Activated naive CD4-positive, alpha-beta T cell treated with anti-CD3 and anti-CD28 coated beads, Interleukin-2, amount 50 U/mL, for 72 hours (primary cell): ENCODE measurements around the gene CORIN. TPM values are rescaled to one million over a fixed set of nuclear protein-coding genes. Genes with fewer than 3 reads are reported as not detected.

ENCODE experiments used
- ATAC-seq, 2 donors: fragments of 150-1000 bp; cut with Tn5 transposase; 2 replicates each; pipeline ENCODE4 v1.10.0; 2021; ENCODE audit warnings: mild to moderate bottlenecking in 2 of 2, moderate library complexity in 2 of 2
- DNase-seq, 2 donors: peaks; one replicate each; pipeline ENCODE4 v3.0.0; 2021 to 2022; ENCODE audit warnings: low spot score in 2 of 2
- H3K27ac Mint-ChIP-seq, 2 donors: one replicate each; pipeline ENCODE4 v1.8.0; 2022; ENCODE audit warnings: mild to moderate bottlenecking in 2 of 2, mixed read lengths in 2 of 2
- H3K36me3 Mint-ChIP-seq, 2 donors: one replicate each; pipeline ENCODE4 v1.8.0; 2022; ENCODE audit warnings: mixed read lengths in 2 of 2
- H3K9me3 Mint-ChIP-seq, 2 donors: one replicate each; pipeline ENCODE4 v1.8.0; 2022; ENCODE audit warnings: mixed read lengths in 2 of 2
- total RNA-seq, 2 donors: library from RNA; stranded (reverse); gene quantifications; one replicate each; pipeline ENCODE4 v1.2.3, GENCODE V29; 2022

CORIN gene
- total RNA-seq, 2 donors from 2014 or later, result 0.05 to 0.21 TPM

DNA sequence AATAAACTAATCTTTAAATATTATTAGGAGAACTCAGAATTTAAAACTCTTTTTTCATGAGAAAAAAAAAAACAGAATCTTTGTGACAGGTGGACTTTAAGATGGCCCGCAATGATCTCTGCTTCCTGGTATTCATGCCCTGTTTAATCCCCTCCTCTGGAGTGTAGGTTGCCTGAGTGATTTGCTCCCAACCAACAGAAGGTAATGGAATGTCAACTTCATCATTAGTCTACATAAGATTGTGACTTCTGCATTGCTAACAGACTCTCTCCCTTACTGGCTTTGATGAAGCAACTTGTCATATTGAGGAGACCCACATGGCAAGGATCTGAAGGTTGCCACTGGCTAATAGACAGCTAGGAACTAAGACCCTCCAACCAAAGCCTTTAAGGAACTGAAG, 88.8 kb downstream of the CORIN start:
- peaks cover 0 to 11% of the 10 kb centered on the region in 2 donors for H3K36me3 Mint-ChIP-seq
- ATAC-seq (no peak), DNase-seq (no peak)
- H3K27ac Mint-ChIP-seq, result no peak overlapping the region
- H3K9me3 Mint-ChIP-seq, result peaks cover 0 to 5% of the 10 kb centered on the region in 2 donors

DNA sequence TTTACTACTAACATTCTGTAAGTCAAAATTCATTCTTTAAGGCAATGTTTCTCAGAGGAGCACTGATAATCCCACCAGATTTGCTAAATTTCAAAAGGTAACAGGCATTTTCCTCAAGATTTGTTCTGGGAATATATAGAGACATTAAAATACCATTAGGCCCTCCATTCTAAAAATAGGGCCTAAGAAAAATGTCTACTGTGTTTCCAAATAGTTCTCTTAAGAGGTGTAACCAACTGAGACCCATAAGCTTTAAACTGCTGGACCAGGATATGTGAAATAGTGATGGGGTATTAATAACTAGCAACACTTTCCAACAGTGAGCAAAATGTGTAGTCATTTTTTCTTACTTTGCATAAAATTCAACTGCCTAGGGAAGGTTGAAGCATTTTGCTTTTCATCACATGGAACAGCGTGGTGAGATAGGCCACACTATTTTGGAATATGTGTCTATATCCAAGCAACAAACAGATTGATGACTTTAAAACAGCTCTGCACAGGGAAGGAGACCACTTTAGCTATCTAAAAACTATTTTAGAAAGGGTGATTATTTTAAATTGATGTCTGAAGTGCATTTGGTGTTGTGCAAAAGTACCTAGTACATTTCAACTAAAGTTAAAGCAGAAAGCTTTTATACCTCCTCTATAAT, 89.9 kb downstream of the CORIN start:
- no peak for DNase-seq
- Mint-ChIP-seq H3K27ac (no peak overlapping the region), H3K9me3 (peaks cover 0 to 4% of the 10 kb centered on the region in 2 donors), H3K36me3 (peaks cover 0 to 6% of the 10 kb centered on the region in 2 donors)
- no peak for ATAC-seq

DNA sequence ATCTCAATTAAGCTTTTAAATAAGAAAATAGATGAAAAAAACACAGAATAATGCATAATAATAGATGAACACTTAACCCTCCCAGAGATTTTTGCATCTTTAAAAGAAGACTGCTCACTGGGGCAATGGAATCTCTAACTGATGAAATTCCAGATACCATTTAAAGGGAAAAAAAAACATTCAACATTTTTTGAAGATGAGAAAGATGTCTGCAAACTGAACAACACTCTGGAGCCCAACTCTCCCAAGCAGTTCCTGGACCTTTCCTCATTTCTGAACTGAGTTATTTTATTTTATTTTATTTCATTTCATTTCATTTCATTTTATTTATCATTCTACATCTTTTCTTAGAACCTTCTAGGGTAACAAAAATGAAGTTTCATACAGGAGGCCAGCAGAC, 90.7 kb downstream of the CORIN start:
- Mint-ChIP-seq H3K27ac (no peak overlapping the region), H3K36me3 (no peaks in the 10 kb centered on the region), H3K9me3 (no peaks in the 10 kb centered on the region)
- DNase-seq (no peak), ATAC-seq (no peak)

- H3K27ac Mint-ChIP-seq, result no peak overlapping the region
- no peaks in the 10 kb centered on the region for H3K9me3 Mint-ChIP-seq
- ATAC-seq, result peak in 1 of 2 donors; percentile 67
Observed at GRCh38 chr4:47746122-47746521, 91.7 kb downstream of the CORIN start.

DNA sequence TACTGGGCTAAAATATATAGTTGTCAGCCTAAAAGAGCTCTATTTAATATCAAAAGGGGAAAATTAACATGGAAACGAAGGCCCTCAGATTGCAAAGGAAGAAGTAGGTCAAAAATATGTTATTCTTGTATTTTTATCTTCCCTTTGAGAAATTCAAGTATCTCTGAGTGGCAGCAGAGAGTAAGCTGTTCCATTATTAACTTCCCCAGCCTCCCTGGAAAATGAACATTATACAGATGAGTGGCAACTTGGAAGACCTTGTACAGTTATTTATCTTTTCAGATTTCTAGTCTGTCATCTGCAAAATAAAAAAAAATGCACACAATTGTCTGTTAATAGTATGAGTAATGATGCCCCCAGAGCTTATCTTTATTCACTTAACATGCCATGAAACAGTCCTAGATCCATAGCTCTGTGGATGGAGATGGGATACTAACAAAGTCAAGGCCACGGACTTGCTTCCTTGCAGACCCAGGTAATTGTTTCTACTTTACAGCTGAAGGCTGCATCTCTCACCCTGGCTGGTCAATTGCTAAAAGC, 93.0 kb downstream of the CORIN start:
- peaks cover 0 to 3% of the 10 kb centered on the region in 2 donors for H3K9me3 Mint-ChIP-seq
- H3K36me3 Mint-ChIP-seq, result no peaks in the 10 kb centered on the region
- ATAC-seq (no peak), DNase-seq (no peak)
- H3K27ac Mint-ChIP-seq, result no peak overlapping the region

More at GRCh38 chr4:47746122-47746521, 91.7 kb downstream of the CORIN start:
- H3K36me3 Mint-ChIP-seq, result no peaks in the 10 kb centered on the region
- DNase-seq, result no peak

GRCh38 chr4:47744253-47744652, 93.6 kb downstream of the CORIN start:
- peaks cover 0 to 3% of the 10 kb centered on the region in 2 donors for H3K9me3 Mint-ChIP-seq
- no peaks in the 10 kb centered on the region for H3K36me3 Mint-ChIP-seq
- no peak overlapping the region for H3K27ac Mint-ChIP-seq
- ATAC-seq (no peak), DNase-seq (no peak)

- DNase-seq, result no peak
- Mint-ChIP-seq H3K27ac (no peak overlapping the region), H3K9me3 (peaks cover 0 to 8% of the 10 kb centered on the region in 2 donors), H3K36me3 (peaks cover 0 to 5% of the 10 kb centered on the region in 2 donors)
- no peak for ATAC-seq
Observed at GRCh38 chr4:47741200-47741599, 96.7 kb downstream of the CORIN start.

DNA sequence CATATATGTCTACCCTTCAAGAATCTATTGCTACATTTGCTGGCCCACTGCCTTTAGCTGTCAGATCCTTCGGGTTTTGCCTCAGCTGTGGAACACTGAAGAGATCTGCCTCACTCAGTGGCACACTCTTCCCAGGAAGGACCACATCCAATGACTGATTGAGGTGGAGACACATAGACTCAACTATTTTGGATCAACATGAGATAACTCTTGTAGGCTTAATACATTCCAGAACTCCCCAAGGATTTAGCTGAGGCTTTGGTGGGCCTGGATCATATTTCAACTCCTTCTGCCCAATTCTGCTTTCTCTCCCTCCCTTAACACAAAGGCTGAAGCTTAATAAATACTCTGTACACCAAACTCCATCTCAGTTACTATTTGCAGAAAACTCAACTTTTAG, 100.5 kb downstream of the CORIN start:
- no peak for DNase-seq
- no peak for ATAC-seq
- no peak overlapping the region for H3K27ac Mint-ChIP-seq
- peaks cover 0 to 5% of the 10 kb centered on the region in 2 donors for H3K36me3 Mint-ChIP-seq
- peaks cover 0 to 8% of the 10 kb centered on the region in 2 donors for H3K9me3 Mint-ChIP-seq

DNA sequence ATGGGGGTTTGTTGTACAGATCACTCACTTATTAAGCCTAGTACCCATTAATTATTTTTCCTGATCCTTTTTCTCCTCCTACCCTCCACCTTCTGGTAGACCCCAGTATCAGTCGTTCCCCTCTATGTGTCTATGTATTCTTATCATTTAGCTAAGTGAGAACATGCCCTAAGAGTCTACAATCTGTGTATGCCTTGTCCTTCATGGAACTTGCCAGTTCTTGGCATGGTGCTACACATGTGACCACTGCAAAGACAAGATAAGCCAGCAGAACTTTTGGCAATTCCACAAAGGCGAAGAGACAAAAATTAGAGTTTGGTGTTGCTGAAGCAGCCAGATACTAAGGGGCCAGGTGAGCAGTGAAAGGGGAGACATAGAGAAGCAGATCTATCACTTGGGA, 101.3 kb downstream of the CORIN start:
- H3K36me3 Mint-ChIP-seq, result peaks cover 0 to 5% of the 10 kb centered on the region in 2 donors
- ATAC-seq, result no peak
- H3K9me3 Mint-ChIP-seq, result peaks cover 0 to 8% of the 10 kb centered on the region in 2 donors
- no peak overlapping the region for H3K27ac Mint-ChIP-seq
- DNase-seq, result no peak

DNA sequence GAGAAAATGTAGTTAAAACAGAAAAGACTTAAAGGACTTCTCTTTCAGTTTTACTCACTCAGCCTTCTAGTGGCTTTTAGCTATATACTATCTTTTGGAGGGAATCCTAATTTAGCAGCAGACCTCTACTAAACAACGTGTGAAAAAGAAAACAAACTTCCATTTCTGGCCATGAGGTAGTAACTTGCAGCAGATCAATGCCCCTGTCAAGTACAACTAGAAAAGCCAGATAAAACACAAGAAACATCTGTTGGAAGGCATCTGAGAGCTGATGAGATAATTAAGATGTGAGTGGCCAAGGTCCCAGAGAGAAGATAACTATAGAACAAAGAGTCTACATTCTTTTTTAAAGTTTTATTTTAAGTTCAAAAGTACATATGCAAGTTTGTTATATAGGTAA, 101.7 kb downstream of the CORIN start:
- peaks cover 0 to 8% of the 10 kb centered on the region in 2 donors for H3K9me3 Mint-ChIP-seq
- peaks cover 0 to 5% of the 10 kb centered on the region in 2 donors for H3K36me3 Mint-ChIP-seq
- DNase-seq (no peak), ATAC-seq (no peak)
- H3K27ac Mint-ChIP-seq, result no peak overlapping the region

DNA sequence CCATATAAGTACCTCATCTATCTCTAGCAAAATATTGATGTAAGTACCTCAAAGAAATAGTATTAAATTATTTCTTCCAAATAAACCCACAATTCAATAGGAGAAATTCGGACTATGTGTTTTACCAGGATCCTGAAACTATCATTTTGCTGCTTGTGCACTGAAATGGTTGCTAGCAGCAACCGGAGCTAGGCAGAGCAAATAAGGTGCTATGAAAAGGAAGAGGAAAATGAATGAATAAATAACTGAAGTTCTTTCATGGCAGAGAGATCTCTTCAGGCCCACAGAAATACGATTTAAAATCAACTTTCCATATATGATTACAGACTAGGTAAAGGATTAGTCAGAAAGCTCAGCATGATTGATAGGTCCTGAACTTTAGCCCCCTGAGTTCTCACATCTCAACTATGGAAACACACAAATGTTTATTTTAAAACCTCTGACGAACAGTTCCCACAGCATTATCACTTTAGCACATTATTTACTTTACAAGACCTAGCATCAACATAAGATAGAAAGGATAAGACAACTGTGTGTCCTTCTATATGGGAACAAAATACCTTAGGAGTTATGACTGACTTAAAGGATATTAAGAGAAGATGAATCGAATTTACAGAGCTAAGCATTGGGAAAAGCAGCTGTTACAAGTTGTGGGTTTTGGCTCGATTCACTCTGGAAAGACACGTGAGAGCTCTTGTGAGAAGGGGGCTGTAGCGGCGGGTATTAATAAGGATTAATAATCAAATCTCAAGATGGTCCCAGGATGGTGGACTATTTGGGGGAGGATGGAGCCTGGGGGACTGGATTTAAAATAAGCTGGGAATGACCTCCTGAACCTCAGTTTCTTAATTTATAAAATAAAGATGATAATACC, 104.3 kb downstream of the CORIN start:
- DNase-seq, result no peak
- ATAC-seq, result no peak
- Mint-ChIP-seq H3K27ac (no peak overlapping the region), H3K36me3 (peaks cover 0 to 5% of the 10 kb centered on the region in 2 donors), H3K9me3 (peaks cover 0 to 4% of the 10 kb centered on the region in 2 donors)

GRCh38 chr4:47731182-47731581, 106.7 kb downstream of the CORIN start:
- no peak for ATAC-seq
- no peak for DNase-seq
- H3K9me3 Mint-ChIP-seq, result no peaks in the 10 kb centered on the region
- H3K36me3 Mint-ChIP-seq, result no peaks in the 10 kb centered on the region
- H3K27ac Mint-ChIP-seq, result no peak overlapping the region

GRCh38 chr4:47729131-47729680, 108.7 kb downstream of the CORIN start:
- no peak for DNase-seq
- Mint-ChIP-seq H3K27ac (no peak overlapping the region), H3K36me3 (no peaks in the 10 kb centered on the region), H3K9me3 (no peaks in the 10 kb centered on the region)
- ATAC-seq, result no peak

DNA sequence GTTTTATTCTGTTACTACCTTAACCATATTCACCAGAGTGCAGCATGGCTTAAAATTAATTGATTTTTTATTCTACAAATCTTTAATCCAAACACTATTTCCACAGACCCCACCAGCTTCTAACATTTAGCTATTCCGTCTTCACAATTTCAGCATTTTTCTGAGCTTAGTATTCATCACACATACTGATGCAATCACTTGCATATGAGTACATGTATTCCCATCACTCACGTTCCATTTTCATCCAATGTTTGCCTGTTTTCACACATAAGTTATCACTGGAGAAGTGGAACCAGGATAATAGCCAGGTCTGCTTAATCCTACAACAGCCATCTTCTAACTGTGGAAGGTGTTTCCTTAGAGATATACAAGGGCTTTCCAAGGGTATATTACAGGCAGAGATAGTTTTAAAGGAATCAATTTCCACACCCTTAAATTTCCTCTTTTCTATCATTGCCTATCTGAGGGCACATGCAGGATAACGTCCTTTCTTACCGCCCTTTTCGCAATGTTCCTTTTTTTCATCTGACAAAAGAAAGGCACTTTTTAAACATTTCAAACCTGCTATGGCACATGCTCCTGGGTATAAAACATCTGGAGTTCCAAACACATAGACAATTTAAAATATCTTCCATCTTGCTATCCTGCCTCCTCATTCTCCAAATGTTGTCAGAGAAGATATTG, 115.8 kb downstream of the CORIN start:
- DNase-seq (no peak), ATAC-seq (no peak)
- H3K27ac Mint-ChIP-seq, result no peak overlapping the region
- H3K9me3 Mint-ChIP-seq, result no peaks in the 10 kb centered on the region
- peaks cover 0 to 5% of the 10 kb centered on the region in 2 donors for H3K36me3 Mint-ChIP-seq

DNA sequence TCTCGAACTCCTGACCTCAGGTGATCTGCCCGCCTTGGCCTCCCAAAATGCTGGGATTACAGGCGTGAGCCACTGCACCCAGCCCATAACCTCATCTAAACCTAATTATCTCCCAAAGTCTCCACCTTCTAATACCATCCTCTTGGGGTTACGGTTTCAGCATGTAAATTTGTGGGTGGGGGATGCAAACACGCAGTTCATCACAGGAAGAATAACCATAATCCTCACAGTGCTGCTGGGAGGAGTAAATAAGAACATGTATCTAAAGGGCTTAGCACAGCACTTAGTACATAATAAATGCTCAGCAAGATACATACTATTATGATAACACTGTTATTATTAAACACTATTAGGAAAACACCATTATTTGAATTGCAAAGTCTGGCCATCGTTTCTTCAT, 116.4 kb downstream of the CORIN start:
- no peak overlapping the region for H3K27ac Mint-ChIP-seq
- ATAC-seq, result no peak
- DNase-seq, result no peak
- H3K9me3 Mint-ChIP-seq, result no peaks in the 10 kb centered on the region
- H3K36me3 Mint-ChIP-seq, result peaks cover 0 to 5% of the 10 kb centered on the region in 2 donors

GRCh38 chr4:47720787-47721186, 117.1 kb downstream of the CORIN start:
- no peak for ATAC-seq

More at GRCh38 chr4:47720787-47721186, 117.1 kb downstream of the CORIN start:
- Mint-ChIP-seq H3K9me3 (no peaks in the 10 kb centered on the region), H3K36me3 (peaks cover 0 to 5% of the 10 kb centered on the region in 2 donors), H3K27ac (no peak overlapping the region)
- DNase-seq, result no peak
